HG03175 (cell line): ENCODE measurements around the gene ADAD1.

ENCODE experiments used
- ATAC-seq: cut with Tn5 transposase; IDR thresholded peaks from one replicate; pipeline ENCODE4 v1.9.1; 2021; ENCODE audit warnings: mild to moderate bottlenecking, moderate library complexity; ENCODE audit not compliant: unreplicated experiment

Gene ADAD1

DNA sequence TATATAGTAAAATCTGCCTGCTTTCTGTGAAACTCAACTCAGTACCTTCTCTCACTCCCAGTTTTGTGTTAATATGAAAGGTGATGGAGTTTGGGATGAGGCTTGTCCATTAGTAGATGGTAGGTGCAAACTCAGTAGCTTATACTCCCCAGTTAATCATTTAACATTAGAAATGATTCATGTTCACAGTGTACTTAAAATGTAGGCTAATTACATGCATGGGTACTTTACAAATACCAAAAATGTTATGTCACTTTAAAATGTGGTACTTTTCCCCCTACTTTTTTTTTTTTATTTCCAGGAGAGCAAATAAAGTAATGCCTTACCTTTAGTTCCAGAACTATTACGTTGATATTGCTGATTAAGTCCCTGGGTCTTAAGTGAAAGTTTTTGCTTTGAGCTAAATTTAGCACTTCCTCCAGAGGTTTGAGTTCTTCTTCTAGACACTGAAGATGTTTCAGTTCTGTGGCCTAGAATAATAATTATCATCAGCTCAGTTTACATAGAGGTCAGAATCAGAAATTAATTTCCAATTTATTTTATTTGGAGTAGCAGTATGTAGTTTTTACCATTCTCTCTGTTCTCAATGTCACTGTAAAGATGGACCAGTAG lies 74.7 kb downstream of the ADAD1 start:
- ATAC-seq = no peak

DNA sequence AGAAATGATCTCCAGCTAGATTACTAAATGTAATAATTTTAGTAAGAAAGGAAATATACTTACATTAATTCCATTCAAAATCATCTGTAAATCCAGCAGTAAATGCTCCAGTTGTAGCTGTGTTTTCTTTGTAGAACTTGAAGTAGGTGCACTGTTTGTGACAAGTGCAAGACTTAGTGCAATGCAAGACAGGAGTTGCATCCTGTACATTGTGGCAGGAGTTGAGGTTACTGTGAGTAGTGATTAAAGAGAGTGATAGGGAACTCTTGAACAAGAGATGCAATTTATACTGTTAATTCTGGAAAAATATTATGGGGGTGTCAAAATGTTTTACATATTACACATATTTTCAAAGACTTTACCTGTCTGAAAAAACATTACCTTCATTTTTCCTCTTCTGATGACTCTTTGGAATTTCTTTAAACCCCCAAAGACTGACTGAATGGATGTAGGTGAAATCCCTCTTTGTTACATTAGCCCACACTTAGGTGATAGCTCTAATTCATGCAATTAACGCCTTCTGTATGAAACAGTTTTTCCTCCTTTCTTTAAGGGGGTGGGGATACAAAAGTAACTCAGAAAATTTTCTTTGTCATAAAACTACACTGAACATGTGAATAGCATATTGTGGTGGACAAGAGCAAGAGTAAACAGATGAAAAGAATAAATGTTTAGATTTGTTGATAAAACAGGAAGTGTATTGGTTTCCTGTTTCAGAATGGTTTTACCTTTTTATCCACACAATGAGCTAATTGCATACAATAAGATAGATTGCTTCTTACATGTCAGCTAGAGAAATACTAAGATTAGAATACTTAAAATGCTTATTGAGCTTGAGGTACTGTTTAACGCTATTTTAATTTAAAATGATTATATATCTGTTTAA lies 77.7 kb downstream of the ADAD1 start, which contains the start of gene IL2:
Gene IL2, minus strand, starts transcription at position 495 of the 886 bp plus-strand sequence. Its CDS starts 285 bp downstream, at position 210.
- no peak for ATAC-seq

DNA sequence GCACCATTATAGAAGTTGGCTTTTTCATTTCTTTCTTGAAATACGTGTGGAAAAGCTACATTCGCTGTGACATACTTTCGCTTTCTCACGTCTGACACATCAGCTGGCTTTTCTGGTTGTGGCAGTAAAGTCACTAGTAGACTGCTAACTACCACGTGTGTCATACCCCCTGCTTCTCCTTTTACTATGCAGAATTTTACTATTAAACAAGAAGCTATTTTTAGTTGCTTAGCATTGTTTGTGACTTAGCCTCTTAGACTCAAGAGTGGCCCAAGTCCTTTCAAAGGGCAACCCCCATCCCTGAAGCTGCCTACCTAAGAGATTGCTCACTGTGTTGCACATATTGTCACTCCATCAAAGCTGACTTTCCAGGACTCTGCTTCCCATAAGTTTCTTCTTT lies 79.8 kb downstream of the ADAD1 start:
- ATAC-seq = peak; percentile 89

DNA sequence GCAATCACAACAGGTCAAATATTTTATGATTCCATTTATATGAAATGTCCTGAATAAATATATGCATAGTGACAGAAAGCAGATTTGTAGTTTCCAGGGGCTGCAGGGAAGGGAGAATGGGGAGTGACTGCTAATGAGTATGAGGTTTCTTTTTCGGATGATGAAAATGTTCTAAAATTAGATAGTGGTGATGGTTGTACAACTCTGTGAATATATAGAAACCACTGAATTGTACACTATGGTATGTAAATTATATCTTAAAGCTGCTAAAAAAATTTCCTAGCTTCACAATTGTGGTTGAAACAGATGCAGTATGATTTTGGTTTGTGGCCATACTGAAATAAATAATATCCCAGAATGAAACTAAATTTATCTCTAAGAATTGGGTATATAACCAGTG lies 90.6 kb downstream of the ADAD1 start:
- ATAC-seq = no peak

DNA sequence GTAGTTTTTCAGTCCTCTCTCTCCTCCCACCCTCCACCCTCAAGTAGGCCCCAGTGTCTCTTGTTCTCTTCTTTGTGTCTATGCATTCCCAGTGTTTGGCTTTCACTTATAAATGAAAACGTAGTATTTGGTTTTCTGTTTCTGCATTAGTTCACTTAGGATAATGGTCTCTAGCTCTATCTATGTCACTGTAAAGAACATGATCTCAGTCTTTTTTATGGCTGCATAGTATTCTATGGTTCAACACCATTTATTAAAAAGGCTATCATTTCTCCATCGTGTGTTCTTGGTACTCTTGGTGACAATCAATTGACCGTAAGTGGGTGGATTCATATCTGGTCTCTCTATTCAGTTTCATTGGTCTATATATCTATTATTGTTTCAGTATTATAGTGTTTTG lies 96.4 kb downstream of the ADAD1 start:
- ATAC-seq = no peak

DNA sequence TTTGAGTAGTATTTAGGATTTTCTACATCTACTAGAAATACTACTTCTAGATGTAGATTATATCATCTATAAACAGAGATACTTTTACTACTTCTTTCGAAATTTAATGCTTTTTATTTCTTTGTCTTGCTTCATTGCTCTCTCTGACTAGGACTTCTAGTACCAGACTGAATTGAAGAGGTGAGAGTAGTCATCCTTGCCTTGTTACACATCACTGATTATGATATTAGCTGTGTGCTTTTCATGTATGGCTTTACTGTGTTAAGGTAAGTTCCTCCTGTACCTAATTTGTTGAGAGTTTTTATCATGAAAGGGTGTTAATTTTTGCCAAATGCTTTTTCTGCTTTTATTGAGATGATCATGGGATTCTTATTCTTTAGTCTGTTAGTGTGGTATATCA lies 97.3 kb downstream of the ADAD1 start:
- no peak for ATAC-seq

DNA sequence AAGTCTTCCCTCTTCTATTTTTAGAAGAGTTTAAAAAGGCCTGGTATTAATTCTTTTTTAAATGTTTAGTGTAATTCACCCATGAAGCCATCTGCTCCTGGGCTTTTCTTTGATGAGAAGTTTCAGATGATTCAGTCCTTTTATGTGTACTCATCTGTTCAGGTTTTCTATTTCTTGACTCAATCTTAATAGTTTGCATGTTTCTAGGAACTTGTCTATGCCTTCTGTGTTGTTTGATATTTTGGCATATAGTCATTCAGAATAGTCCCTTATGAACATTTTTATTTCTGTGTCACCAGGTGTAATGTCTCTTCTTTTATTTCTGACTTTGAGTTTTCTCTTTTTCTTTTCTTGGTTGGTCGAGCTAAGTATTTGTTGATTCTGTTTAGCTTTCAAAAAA lies 97.9 kb downstream of the ADAD1 start:
- ATAC-seq = no peak
